ENCODE measurements around the gene RBP2.

Gene RBP2

DNA sequence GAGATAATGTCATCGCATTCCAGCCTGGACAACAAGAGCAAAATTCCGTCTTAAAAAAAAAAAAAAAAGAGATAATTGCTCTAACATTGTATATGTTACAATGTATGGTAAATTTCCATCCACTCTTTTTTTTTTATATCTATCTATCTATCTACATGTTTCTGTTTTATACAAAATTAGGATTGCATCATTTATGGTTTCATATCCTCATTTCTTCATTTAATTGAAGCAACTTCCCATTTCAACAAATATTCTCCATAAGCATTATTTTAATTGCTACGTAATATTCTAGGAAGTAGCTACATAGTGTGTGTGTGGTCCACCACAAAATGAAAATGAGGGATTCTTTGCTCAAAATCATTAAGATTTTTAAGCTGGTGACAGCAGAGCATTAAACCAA is 44.8 kb upstream of the RBP2 start:
- POLR2A ChIA-PET = no interaction called here
- TF ChIP-seq CTCF (IDR thresholded peaks at IDR 0.05; ENCODE audit: control extremely low read depth, extremely low read depth, low read depth, missing control alignments) = no peak
- no peak for DNase-seq (ENCODE audit: extremely low spot score)
- CTCF ChIA-PET = interaction anchor here (0.6 to 3.4 kb wide), 4 partner anchors 10 to 93 kb away, joined by 3 to 12 read pairs (median 3); no protein-coding TSS in a partner anchor

- peak; percentile 14 for TF ChIP-seq CTCF (IDR thresholded peaks at IDR 0.05; ENCODE audit: control extremely low read depth, extremely low read depth, low read depth, missing control alignments)
- peak; percentile 55 for DNase-seq (ENCODE audit: extremely low spot score)
- ChIA-PET CTCF (interaction anchor here (1.1 to 3.4 kb wide), 3 partner anchors 9 to 92 kb away, joined by 3 to 12 read pairs (median 10); no protein-coding TSS in a partner anchor), POLR2A (no interaction called here)
Observed at GRCh38 chr3:139519998-139520737, 43.9 kb upstream of the RBP2 start.

GRCh38 chr3:139518926-139519842 is 42.9 kb upstream of the RBP2 start:
- ChIA-PET POLR2A (no interaction called here), CTCF (interaction anchor here (1.2 to 3.4 kb wide), 4 partner anchors 10 to 122 kb away, joined by 3 to 12 read pairs (median 7); no protein-coding TSS in a partner anchor)
- no peak for DNase-seq (ENCODE audit: extremely low spot score)
- no peak for TF ChIP-seq CTCF (IDR thresholded peaks at IDR 0.05; ENCODE audit: control extremely low read depth, extremely low read depth, low read depth, missing control alignments)

- TF ChIP-seq CTCF (IDR thresholded peaks at IDR 0.05; ENCODE audit: control extremely low read depth, extremely low read depth, low read depth, missing control alignments) = no peak
- ChIA-PET CTCF (interaction anchor here (1.2 to 3.1 kb wide), 4 partner anchors 11 to 122 kb away, joined by 3 to 10 read pairs (median 4); no protein-coding TSS in a partner anchor), POLR2A (no interaction called here)
- DNase-seq (ENCODE audit: extremely low spot score) = no peak
Observed at GRCh38 chr3:139518306-139518705, 42.0 kb upstream of the RBP2 start.

- no peak for TF ChIP-seq CTCF (IDR thresholded peaks at IDR 0.05; ENCODE audit: control extremely low read depth, extremely low read depth, low read depth, missing control alignments)
- ChIA-PET CTCF (interaction anchor here (1.3 to 3.1 kb wide), 3 partner anchors 11 to 90 kb away, joined by 4 to 10 read pairs (median 4); no protein-coding TSS in a partner anchor), POLR2A (no interaction called here)
- no peak for DNase-seq (ENCODE audit: extremely low spot score)
Observed at GRCh38 chr3:139517321-139518065, 41.2 kb upstream of the RBP2 start.

DNA sequence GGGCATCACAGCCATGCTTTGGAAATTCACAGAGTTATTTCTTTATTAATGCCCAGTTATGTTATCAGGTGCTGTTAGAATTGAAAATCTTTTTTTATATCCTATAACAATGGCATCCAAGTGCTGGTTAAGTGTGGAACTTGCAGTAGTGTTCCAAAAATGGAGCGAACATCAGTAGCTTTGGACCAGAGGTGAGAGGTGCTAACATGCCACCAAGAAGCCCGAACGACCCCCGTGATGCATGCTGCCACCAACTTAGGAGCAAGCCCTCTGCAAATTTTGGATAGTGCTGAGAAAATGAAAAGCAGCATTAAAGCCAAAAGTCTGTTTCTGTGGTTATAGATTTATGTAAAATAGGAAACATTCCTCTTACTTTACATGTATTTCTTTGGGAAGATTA is 38.4 kb upstream of the RBP2 start:
- no peak for TF ChIP-seq CTCF (IDR thresholded peaks at IDR 0.05; ENCODE audit: control extremely low read depth, extremely low read depth, low read depth, missing control alignments)
- CTCF ChIA-PET = no interaction called here

More for the DNA sequence above, 38.4 kb upstream of the RBP2 start:
- DNase-seq (ENCODE audit: extremely low spot score) = no peak
- POLR2A ChIA-PET = no interaction called here
